ENCODE measurements around the gene CACNA1H. TPM values are rescaled to one million over a fixed set of nuclear protein-coding genes. Genes with fewer than 3 reads are reported as not detected.

CACNA1H gene
- total and polyA plus RNA-seq, 2 donors (not counting 3 experiments of a cell fraction or from before 2014, with no cell fraction given) = 0.03 TPM; not detected in 1

DNA sequence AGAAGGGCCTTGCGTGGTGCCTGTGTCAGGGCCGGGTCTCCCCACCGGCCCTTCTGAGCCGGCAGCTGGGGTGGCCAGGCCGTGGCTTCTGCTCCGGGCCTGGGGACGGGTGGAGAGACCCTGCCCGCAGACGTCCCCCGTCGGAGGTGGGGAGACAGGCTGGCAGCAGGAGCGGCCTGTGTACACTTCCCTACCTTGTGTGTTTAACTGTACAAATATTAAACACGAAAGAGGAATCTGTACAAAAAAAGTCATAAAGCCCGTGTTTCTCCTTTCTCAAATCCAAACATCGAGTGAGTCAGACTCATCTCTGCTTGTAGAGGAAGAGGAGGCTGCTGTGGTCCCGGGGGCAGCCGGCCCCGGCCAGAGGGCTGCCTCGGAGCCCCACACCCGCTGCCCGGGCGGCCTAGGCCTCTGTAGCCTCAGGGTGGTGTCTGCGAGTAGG, 2.0 kb downstream of the CACNA1H start:
- Histone ChIP-seq H3K9me1 (replicated peaks; ENCODE audit: control insufficient read depth, extremely low read depth, insufficient read depth, low read length) (no peaks in the 10 kb centered on the region), H3K27me3 (ENCODE audit: control insufficient read depth in 2 of 2, insufficient read depth in 2 of 2, low read length in 2 of 2) (peaks cover 16 to 22% of the 10 kb centered on the region in 2 experiments), H3K36me3 (ENCODE audit: control insufficient read depth in 2 of 2, extremely low read depth in 1 of 2, insufficient read depth in 2 of 2, low read length in 2 of 2) (no peaks in the 10 kb centered on the region), H4K20me1 (replicated peaks; ENCODE audit: control insufficient read depth, extremely low read depth, insufficient read depth, low read length) (no peaks in the 10 kb centered on the region), H3K9ac (replicated peaks; ENCODE audit: extremely low read depth, insufficient read depth, low read length) (no peak overlapping the region), H3K27ac (ENCODE audit: insufficient read depth, low read depth, low read length) (no peak overlapping the region), H3K4me3 (replicated peaks in 1 of 3; ENCODE audit: insufficient read depth in 1 of 3, low read depth in 1 of 3, low read length in 3 of 3) (no peak overlapping the region), H2AFZ (ENCODE audit: low read depth, low read length) (no peak overlapping the region), H3K9me3 (replicated peaks; ENCODE audit: control insufficient read depth, insufficient read depth, low read length) (no peaks in the 10 kb centered on the region), H3K4me1 (ENCODE audit: control insufficient read depth, extremely low read depth, insufficient read depth, low read length) (no peaks in the 10 kb centered on the region), H3K4me2 (ENCODE audit: insufficient read depth, low read length) (no peak overlapping the region), H3K79me2 (ENCODE audit: control insufficient read depth, insufficient read depth, low read length) (no peaks in the 10 kb centered on the region)
- ChIA-PET POLR2A (no interaction called here), CTCF (no interaction called here)
- dilution Hi-C loops (cut with MboI; ENCODE audit: extremely low pct_ligation_motif_present, low sequenced_read_pairs) = no loop called here
- no TSS peak for BruUV-seq (replicated peaks)
- FAIRE-seq = no peak
- TF ChIP-seq EZH2 (IDR thresholded peaks at IDR 0.05; ENCODE audit: borderline replicate concordance, low read depth, low read length, severe bottlenecking) = peak; percentile 9
- TF ChIP-seq GATA2 (IDR thresholded peaks at IDR 0.05; ENCODE audit: insufficient read depth, insufficient read length, low read depth, low read length) = no peak
- no peak for TF ChIP-seq POLR2AphosphoS5 (IDR thresholded peaks at IDR 0.05; ENCODE audit: insufficient read depth, low read depth, low read length)
- TF ChIP-seq, protein P1, sequence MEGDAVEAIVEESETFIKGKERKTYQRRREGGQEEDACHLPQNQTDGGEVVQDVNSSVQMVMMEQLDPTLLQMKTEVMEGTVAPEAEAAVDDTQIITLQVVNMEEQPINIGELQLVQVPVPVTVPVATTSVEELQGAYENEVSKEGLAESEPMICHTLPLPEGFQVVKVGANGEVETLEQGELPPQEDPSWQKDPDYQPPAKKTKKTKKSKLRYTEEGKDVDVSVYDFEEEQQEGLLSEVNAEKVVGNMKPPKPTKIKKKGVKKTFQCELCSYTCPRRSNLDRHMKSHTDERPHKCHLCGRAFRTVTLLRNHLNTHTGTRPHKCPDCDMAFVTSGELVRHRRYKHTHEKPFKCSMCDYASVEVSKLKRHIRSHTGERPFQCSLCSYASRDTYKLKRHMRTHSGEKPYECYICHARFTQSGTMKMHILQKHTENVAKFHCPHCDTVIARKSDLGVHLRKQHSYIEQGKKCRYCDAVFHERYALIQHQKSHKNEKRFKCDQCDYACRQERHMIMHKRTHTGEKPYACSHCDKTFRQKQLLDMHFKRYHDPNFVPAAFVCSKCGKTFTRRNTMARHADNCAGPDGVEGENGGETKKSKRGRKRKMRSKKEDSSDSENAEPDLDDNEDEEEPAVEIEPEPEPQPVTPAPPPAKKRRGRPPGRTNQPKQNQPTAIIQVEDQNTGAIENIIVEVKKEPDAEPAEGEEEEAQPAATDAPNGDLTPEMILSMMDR (IDR thresholded peaks at IDR 0.05; ENCODE audit: extremely low read depth in 1 of 2, insufficient read depth in 1 of 2, low read depth in 1 of 2, low read length in 2 of 2) = no peak
- DNase-seq (ENCODE audit: low read depth, low spot score) = no peak
- intact Hi-C loops (cut with micrococcal nuclease) = no loop called here

DNA sequence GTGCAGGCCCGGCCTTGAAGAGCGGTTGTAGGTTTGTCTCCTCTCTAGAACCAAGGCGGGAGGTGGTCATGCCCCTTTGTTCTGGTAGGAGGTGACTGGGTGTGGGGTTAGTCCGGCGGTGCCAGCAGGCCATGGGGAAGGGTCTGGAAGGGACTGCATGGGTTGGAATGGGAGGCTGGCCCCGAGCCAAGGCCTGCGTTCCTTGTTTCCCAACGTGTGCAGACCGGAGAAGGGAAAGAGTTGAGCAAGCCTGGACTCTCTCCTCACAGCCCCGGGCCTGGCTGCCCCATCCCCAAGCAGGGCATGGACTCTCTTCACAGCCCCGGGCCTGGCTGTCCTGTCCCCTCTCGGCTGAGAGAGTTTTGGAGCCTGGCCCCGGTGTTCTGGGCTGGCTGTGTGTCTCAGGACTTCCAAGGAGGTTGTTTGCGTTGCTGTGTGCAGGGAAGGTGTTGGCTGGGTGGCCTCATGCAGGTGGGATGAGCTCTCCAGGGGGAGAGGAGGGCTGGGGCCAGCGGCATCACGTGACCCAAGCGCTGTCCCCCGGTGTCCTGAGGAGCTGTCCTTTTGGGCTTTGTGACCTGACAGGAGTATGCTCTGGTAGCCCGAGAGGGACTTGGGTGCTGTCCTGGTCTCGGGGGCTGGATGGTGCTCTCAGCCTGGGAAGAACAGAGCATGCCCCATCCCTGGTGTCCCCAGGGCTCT, 2.6 kb downstream of the CACNA1H start:
- POLR2A ChIA-PET = no interaction called here
- no peaks in the 10 kb centered on the region for H3K36me3 ChIP-seq (ENCODE audit: control insufficient read depth in 2 of 2, extremely low read depth in 1 of 2, insufficient read depth in 2 of 2, low read length in 2 of 2)
- no peak overlapping the region for H3K27ac ChIP-seq (ENCODE audit: insufficient read depth, low read depth, low read length)
- no peak overlapping the region for H3K9ac ChIP-seq (replicated peaks; ENCODE audit: extremely low read depth, insufficient read depth, low read length)
- no peaks in the 10 kb centered on the region for H3K79me2 ChIP-seq (ENCODE audit: control insufficient read depth, insufficient read depth, low read length)
- H3K9me1 ChIP-seq (replicated peaks; ENCODE audit: control insufficient read depth, extremely low read depth, insufficient read depth, low read length) = no peaks in the 10 kb centered on the region
- peaks cover 16 to 22% of the 10 kb centered on the region in 2 experiments for H3K27me3 ChIP-seq (ENCODE audit: control insufficient read depth in 2 of 2, insufficient read depth in 2 of 2, low read length in 2 of 2)
- H3K9me3 ChIP-seq (replicated peaks; ENCODE audit: control insufficient read depth, insufficient read depth, low read length) = no peaks in the 10 kb centered on the region
- no peak overlapping the region for H3K4me3 ChIP-seq (replicated peaks in 1 of 3; ENCODE audit: insufficient read depth in 1 of 3, low read depth in 1 of 3, low read length in 3 of 3)
- H3K4me2 ChIP-seq (ENCODE audit: insufficient read depth, low read length) = no peak overlapping the region
- H4K20me1 ChIP-seq (replicated peaks; ENCODE audit: control insufficient read depth, extremely low read depth, insufficient read depth, low read length) = no peaks in the 10 kb centered on the region
- dilution Hi-C loops (cut with MboI; ENCODE audit: extremely low pct_ligation_motif_present, low sequenced_read_pairs) = no loop called here
- FAIRE-seq (no peak), DNase-seq (ENCODE audit: low read depth, low spot score) (no peak)
- H2AFZ ChIP-seq (ENCODE audit: low read depth, low read length) = no peak overlapping the region
- CTCF ChIA-PET = no interaction called here
- BruUV-seq (replicated peaks) = no TSS peak
- no peaks in the 10 kb centered on the region for H3K4me1 ChIP-seq (ENCODE audit: control insufficient read depth, extremely low read depth, insufficient read depth, low read length)
- no peak for TF ChIP-seq FOS (IDR thresholded peaks at IDR 0.05; ENCODE audit: borderline replicate concordance, insufficient read depth, low read length)
- TF ChIP-seq, protein P1 (IDR thresholded peaks at IDR 0.05; ENCODE audit: extremely low read depth in 1 of 2, insufficient read depth in 1 of 2, low read depth in 1 of 2, low read length in 2 of 2) = no peak
- TF ChIP-seq, protein P2, sequence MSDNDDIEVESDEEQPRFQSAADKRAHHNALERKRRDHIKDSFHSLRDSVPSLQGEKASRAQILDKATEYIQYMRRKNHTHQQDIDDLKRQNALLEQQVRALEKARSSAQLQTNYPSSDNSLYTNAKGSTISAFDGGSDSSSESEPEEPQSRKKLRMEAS (IDR thresholded peaks at IDR 0.05; ENCODE audit: insufficient read depth, insufficient read length) = no peak
- no peak for TF ChIP-seq EZH2 (IDR thresholded peaks at IDR 0.05; ENCODE audit: borderline replicate concordance, low read depth, low read length, severe bottlenecking)
- TF ChIP-seq JUN (IDR thresholded peaks at IDR 0.05; ENCODE audit: borderline replicate concordance, insufficient read depth, insufficient read length, low read depth) = no peak
- no peak for TF ChIP-seq POLR2AphosphoS5 (IDR thresholded peaks at IDR 0.05; ENCODE audit: insufficient read depth, low read depth, low read length)
- no peak for TF ChIP-seq POLR2A (IDR thresholded peaks at IDR 0.05; ENCODE audit: low read depth, low read length)
- no peak for TF ChIP-seq MYC (IDR thresholded peaks at IDR 0.05; ENCODE audit: low read depth, low read length)
- TF ChIP-seq GATA2 (IDR thresholded peaks at IDR 0.05; ENCODE audit: insufficient read depth, insufficient read length, low read depth, low read length) = no peak
- intact Hi-C loops (cut with micrococcal nuclease) = no loop called here

Measured in endothelial cell of umbilical vein (primary cell).